Measurements from ENCODE around the gene PEX26. TPM values are rescaled to one million over a fixed set of nuclear protein-coding genes. Genes with fewer than 3 reads are reported as not detected.
"Not testable (repeated sequence)": the region's sequence is repeated elsewhere in the genome, so short reads cannot be mapped to it uniquely, and the experiment has no call there.

PEX26 gene
- total RNA-seq, 6 experiments from 2014 or later: 22.7 to 42.5 (median 25.0) TPM

DNA sequence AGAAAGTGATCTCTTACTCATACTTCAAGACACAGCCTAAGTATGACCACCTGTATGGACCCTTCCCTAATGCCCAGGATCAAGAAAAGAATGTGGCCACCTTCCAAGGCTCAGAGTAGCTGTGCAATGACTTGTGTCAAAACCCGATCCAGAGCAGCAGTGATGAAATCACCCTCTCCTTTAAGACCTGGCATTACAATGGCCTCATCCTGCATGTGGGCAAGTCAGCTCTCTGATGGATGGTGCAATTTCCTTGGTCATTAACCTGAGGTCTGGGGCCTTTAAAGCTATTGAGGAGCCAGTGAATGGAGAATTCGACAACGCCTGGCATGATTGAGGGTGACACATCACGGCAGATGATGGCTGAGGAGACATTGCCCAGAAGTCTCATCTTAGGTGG, 23.7 kb downstream of the PEX26 start:
- H3K27ac ChIP-seq: no peak overlapping the region
- no peak for DNase-seq
- no peaks in the 10 kb centered on the region for H3K27me3 ChIP-seq
- H3K4me1 ChIP-seq: no peaks in the 10 kb centered on the region
- H3K36me3 ChIP-seq: no peaks in the 10 kb centered on the region
- no peaks in the 10 kb centered on the region for H3K9me3 ChIP-seq
- H3K4me3 ChIP-seq: no peak overlapping the region
- ATAC-seq: no peak
- TF ChIP-seq POLR2A (IDR thresholded peaks at IDR 0.05): no peak
- TF ChIP-seq, protein P1, sequence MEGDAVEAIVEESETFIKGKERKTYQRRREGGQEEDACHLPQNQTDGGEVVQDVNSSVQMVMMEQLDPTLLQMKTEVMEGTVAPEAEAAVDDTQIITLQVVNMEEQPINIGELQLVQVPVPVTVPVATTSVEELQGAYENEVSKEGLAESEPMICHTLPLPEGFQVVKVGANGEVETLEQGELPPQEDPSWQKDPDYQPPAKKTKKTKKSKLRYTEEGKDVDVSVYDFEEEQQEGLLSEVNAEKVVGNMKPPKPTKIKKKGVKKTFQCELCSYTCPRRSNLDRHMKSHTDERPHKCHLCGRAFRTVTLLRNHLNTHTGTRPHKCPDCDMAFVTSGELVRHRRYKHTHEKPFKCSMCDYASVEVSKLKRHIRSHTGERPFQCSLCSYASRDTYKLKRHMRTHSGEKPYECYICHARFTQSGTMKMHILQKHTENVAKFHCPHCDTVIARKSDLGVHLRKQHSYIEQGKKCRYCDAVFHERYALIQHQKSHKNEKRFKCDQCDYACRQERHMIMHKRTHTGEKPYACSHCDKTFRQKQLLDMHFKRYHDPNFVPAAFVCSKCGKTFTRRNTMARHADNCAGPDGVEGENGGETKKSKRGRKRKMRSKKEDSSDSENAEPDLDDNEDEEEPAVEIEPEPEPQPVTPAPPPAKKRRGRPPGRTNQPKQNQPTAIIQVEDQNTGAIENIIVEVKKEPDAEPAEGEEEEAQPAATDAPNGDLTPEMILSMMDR (IDR thresholded peaks at IDR 0.05): no peak
- WGBS (ENCODE audit: insufficient coverage, low coverage, low lambda C conversion rate, missing lambda C conversion rate): 53% methylated on average over 2 of the region's 4 CpGs
- intact Hi-C loops (cut with DNase I): no loop called here

DNA sequence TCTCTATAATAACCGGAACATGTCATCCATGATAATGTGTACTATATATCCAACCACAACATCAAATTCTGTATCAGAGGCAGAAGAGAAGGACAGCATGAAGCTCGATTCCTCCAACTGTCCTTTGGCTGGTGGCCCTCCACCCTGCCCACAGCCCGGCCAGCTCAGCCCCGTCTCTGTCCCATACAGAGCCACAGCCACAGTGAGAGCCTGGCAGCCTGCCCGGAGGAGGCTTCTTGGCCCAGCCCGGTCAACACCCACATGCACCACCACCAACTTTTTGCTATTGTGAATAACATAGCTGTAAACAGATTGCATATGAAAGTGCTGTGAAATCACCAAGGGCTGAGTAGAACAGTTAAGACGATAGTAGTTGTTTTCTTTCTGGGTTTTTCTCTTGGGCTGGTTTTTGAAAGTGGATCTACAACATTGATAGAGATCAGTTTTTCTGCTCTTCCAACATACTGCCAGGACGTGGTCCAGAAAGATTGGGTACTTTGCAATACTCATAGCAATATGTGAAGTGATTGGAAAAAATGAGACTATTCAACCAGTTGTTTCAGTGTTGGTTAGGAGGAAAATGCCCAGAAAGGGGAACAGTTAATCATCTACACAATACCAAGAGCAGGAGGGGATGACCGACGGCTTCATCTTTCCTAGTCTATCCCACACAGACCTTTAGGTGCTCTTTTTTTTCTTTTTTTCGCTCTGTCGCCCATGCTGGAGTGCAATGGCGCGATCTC, 25.9 kb downstream of the PEX26 start:
- H3K27me3 ChIP-seq: no peaks in the 10 kb centered on the region

DNA sequence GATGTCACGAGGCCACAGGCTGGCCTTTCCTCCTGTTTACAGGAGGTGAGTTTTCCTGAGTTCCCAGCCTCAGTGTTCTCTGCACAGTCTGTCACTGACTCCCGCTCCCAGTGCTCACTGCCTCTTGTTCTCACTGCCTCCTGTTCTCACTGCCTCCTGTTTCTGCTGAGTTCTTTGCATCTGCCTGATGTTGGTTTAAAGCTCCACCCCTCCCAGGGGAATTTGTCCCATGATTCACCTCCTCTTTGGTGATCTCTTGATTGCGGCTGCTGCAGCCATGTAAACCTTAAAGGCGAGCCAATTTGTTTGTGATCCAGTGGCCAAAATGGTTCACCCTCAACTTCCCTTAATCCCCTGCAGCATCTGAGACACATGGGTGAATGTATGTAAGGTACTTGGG, 26.8 kb downstream of the PEX26 start:
- ATAC-seq (no peak), DNase-seq (no peak)
- 87% methylated on average over 2 of the region's 4 CpGs for WGBS (ENCODE audit: insufficient coverage, low coverage, low lambda C conversion rate, missing lambda C conversion rate)
- TF ChIP-seq, protein P1 (IDR thresholded peaks at IDR 0.05): no peak
- TF ChIP-seq POLR2A (IDR thresholded peaks at IDR 0.05): no peak
- Histone ChIP-seq H3K27ac (no peak overlapping the region), H3K4me1 (peaks cover 0 to under 1% (median 0%) of the 10 kb centered on the region in 4 donors), H3K9me3 (no peaks in the 10 kb centered on the region), H3K4me3 (no peak overlapping the region), H3K27me3 (no peaks in the 10 kb centered on the region), H3K36me3 (no peaks in the 10 kb centered on the region)
- intact Hi-C loops (cut with DNase I): no loop called here

More for the DNA sequence above, 25.9 kb downstream of the PEX26 start:
- Histone ChIP-seq H3K4me1 (no peaks in the 10 kb centered on the region), H3K9me3 (no peaks in the 10 kb centered on the region), H3K36me3 (no peaks in the 10 kb centered on the region), H3K27ac (no peak overlapping the region), H3K4me3 (no peak overlapping the region)
- TF ChIP-seq, protein P1 (IDR thresholded peaks at IDR 0.05): no peak
- TF ChIP-seq POLR2A (IDR thresholded peaks at IDR 0.05): no peak
- intact Hi-C loops (cut with DNase I): no loop called here
- DNase-seq: no peak
- WGBS (ENCODE audit: insufficient coverage, low coverage, low lambda C conversion rate, missing lambda C conversion rate): 86% methylated on average over 12 of the region's 14 CpGs
- no peak for ATAC-seq

DNA sequence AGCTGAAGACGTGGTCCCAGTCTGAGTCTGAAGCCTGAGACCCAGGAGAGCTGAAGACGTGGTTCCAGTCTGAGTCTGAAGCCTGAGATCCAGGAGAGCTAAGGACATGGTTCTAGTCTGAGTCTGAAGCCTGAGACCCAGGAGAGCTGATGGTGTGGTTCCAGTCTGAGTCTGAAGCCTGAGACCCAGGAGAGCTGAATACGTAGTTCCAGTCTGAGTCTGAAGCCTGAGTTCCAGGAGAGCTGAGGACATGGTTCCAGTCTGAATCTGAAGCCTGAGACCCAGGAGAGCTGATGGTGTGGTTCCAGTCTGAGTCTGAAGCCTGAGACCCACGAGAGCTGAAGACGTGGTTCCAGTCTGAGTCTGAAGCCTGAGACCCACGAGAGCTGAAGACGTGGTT, 28.2 kb downstream of the PEX26 start:
- ATAC-seq; H3K36me3 ChIP-seq; H3K9me3 ChIP-seq; H3K27ac ChIP-seq; intact Hi-C loops (cut with DNase I); H3K27me3 ChIP-seq; H3K4me3 ChIP-seq; DNase-seq: not testable (repeated sequence)
- H3K4me1 ChIP-seq: peaks cover 0 to 13% (median 0%) of the 10 kb centered on the region in 4 donors
- 75% methylated on average over 6 of the region's 7 CpGs for WGBS (ENCODE audit: insufficient coverage, low coverage, low lambda C conversion rate, missing lambda C conversion rate)

DNA sequence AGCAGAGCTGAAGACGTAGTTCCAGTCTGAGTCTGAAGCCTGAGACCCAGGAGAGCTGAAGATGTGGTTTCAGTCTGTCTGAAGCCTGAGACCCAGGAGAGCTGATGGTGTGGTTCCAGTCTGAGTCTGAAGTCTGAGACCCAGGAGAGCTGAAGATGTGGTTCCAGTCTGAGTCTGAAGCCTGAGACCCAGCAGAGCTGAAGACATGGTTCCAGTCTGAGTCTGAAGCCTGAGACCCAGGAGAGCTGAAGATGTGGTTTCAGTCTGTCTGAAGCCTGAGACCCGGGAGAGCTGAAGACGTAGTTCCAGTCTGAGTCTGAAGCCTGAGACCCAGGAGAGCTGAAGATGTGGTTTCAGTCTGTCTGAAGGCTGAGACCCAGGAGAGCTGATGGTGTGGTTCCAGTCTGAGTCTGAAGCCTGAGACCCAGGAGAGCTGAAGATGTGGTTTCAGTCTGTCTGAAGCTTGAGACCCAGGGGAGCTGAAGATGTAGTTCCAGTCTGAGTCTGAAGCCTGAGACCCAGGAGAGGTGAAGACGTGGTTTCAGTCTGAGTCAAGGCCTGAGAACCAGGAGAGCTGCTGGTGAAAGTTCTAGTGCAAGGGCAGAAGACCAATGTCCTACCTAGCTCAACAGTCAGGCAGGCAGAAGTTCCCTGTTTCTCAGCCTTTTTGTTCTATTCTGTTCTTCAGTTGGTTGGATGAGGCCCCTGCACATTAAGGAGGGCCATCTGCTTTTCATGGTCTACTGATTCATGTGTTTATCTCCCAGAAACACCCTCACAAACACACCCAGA, 29.0 kb downstream of the PEX26 start:
- intact Hi-C loops (cut with DNase I); H3K27ac ChIP-seq; DNase-seq: not testable (repeated sequence)

More for the DNA sequence above, 29.0 kb downstream of the PEX26 start:
- 80% methylated on average over 2 of the region's 4 CpGs for WGBS (ENCODE audit: insufficient coverage, low coverage, low lambda C conversion rate, missing lambda C conversion rate)
- not testable (repeated sequence) for H3K4me3 ChIP-seq, H3K36me3 ChIP-seq, ATAC-seq, H3K27me3 ChIP-seq, H3K9me3 ChIP-seq
- peaks cover 0 to 13% (median 0%) of the 10 kb centered on the region in 4 donors for H3K4me1 ChIP-seq

All from right lobe of liver (tissue), 6 donors.